ENCODE results near the gene PCDH15. TPM values are rescaled to one million over a fixed set of nuclear protein-coding genes. Genes with fewer than 3 reads are reported as not detected.

Gene PCDH15
- total RNA-seq, 2 experiments from 2014 or later, result not detected

GRCh38 chr10:54318470-54318869 is 482.6 kb downstream of the PCDH15 start:
- ATAC-seq (ENCODE audit: poor library complexity), result no peak
- H3K9me3 ChIP-seq (ENCODE audit: control insufficient read depth in 1 of 2, insufficient read depth in 1 of 2, low read length in 2 of 2), result no peaks in the 10 kb centered on the region
- no peak for TF ChIP-seq CTCF (IDR thresholded peaks at IDR 0.05)
- peaks cover 9% of the 10 kb centered on the region for H3K9me3 Mint-ChIP-seq
- no peaks in the 10 kb centered on the region for H3K36me3 ChIP-seq (ENCODE audit: insufficient read depth, low read length)
- H3K4me1 ChIP-seq (ENCODE audit: insufficient read depth, low read length), result no peaks in the 10 kb centered on the region
- intact Hi-C loops (cut with DNase I, micrococcal nuclease), result no loop called here
- DNase-seq, result no peak
- no peaks in the 10 kb centered on the region for H3K27me3 ChIP-seq (ENCODE audit: control insufficient read depth in 1 of 2, insufficient read depth in 2 of 2, low read length in 2 of 2)
- H3K4me1 Mint-ChIP-seq (ENCODE audit: low read depth), result no peaks in the 10 kb centered on the region
- H3K36me3 Mint-ChIP-seq (ENCODE audit: low read depth), result no peaks in the 10 kb centered on the region
- H3K27me3 Mint-ChIP-seq, result no peaks in the 10 kb centered on the region
- H3K27ac ChIP-seq (ENCODE audit: low read depth in 1 of 2, low read length in 2 of 2), result no peak overlapping the region
- CTCF ChIA-PET, result no interaction called here
- H3K4me3 ChIP-seq (ENCODE audit: low read length), result no peak overlapping the region
- POLR2A ChIA-PET, result no interaction called here
- no peak overlapping the region for H3K27ac Mint-ChIP-seq
- H3K4me3 Mint-ChIP-seq, result no peak overlapping the region

GRCh38 chr10:54314430-54314829 is 486.6 kb downstream of the PCDH15 start:
- Histone ChIP-seq H3K27ac (ENCODE audit: low read depth in 1 of 2, low read length in 2 of 2) (no peak overlapping the region), H3K36me3 (ENCODE audit: insufficient read depth, low read length) (no peaks in the 10 kb centered on the region)

GRCh38 chr10:54284526-54285193 is 516.4 kb downstream of the PCDH15 start:
- POLR2A ChIA-PET, result interaction anchor here (0.7 kb wide), 1 partner anchor 32 kb away, joined by 3 read pairs; no protein-coding TSS in a partner anchor
- intact Hi-C loops (cut with DNase I, micrococcal nuclease), result no loop called here

More at GRCh38 chr10:54314430-54314829, 486.6 kb downstream of the PCDH15 start:
- no peak for DNase-seq
- TF ChIP-seq CTCF (IDR thresholded peaks at IDR 0.05), result no peak
- H3K36me3 Mint-ChIP-seq (ENCODE audit: low read depth), result no peaks in the 10 kb centered on the region
- peaks cover 8% of the 10 kb centered on the region for H3K9me3 Mint-ChIP-seq
- Histone ChIP-seq H3K4me1 (ENCODE audit: insufficient read depth, low read length) (no peaks in the 10 kb centered on the region), H3K27me3 (ENCODE audit: control insufficient read depth in 1 of 2, insufficient read depth in 2 of 2, low read length in 2 of 2) (no peaks in the 10 kb centered on the region), H3K9me3 (ENCODE audit: control insufficient read depth in 1 of 2, insufficient read depth in 1 of 2, low read length in 2 of 2) (peaks cover 0 to 3% of the 10 kb centered on the region in 2 experiments), H3K4me3 (ENCODE audit: low read length) (no peak overlapping the region)
- H3K4me3 Mint-ChIP-seq, result no peak overlapping the region
- no peak for ATAC-seq (ENCODE audit: poor library complexity)
- no peak overlapping the region for H3K27ac Mint-ChIP-seq
- H3K4me1 Mint-ChIP-seq (ENCODE audit: low read depth), result no peaks in the 10 kb centered on the region
- POLR2A ChIA-PET, result no interaction called here
- H3K27me3 Mint-ChIP-seq, result no peaks in the 10 kb centered on the region
- intact Hi-C loops (cut with DNase I, micrococcal nuclease), result no loop called here
- CTCF ChIA-PET, result no interaction called here

More at GRCh38 chr10:54284526-54285193, 516.4 kb downstream of the PCDH15 start:
- no peaks in the 10 kb centered on the region for H3K36me3 Mint-ChIP-seq (ENCODE audit: low read depth)
- Histone ChIP-seq H3K4me3 (ENCODE audit: low read length) (no peak overlapping the region), H3K9me3 (ENCODE audit: control insufficient read depth in 1 of 2, insufficient read depth in 1 of 2, low read length in 2 of 2) (peaks cover 0 to 9% of the 10 kb centered on the region in 2 experiments), H3K27me3 (ENCODE audit: control insufficient read depth in 1 of 2, insufficient read depth in 2 of 2, low read length in 2 of 2) (no peaks in the 10 kb centered on the region), H3K27ac (ENCODE audit: low read depth in 1 of 2, low read length in 2 of 2) (no peak overlapping the region), H3K36me3 (ENCODE audit: insufficient read depth, low read length) (no peaks in the 10 kb centered on the region), H3K4me1 (ENCODE audit: insufficient read depth, low read length) (no peaks in the 10 kb centered on the region)
- no peaks in the 10 kb centered on the region for H3K27me3 Mint-ChIP-seq
- ATAC-seq (ENCODE audit: poor library complexity) (no peak), DNase-seq (no peak)
- H3K27ac Mint-ChIP-seq, result no peak overlapping the region
- H3K9me3 Mint-ChIP-seq, result peaks cover 6% of the 10 kb centered on the region
- CTCF ChIA-PET, result no interaction called here
- H3K4me1 Mint-ChIP-seq (ENCODE audit: low read depth), result no peaks in the 10 kb centered on the region
- no peak overlapping the region for H3K4me3 Mint-ChIP-seq
- TF ChIP-seq CTCF (IDR thresholded peaks at IDR 0.05), result no peak

Data from CD4-positive, alpha-beta T cell (primary cell).